ENCODE measurements around the gene ATP11A. TPM values are rescaled to one million over a fixed set of nuclear protein-coding genes. Genes with fewer than 3 reads are reported as not detected.

The ATP11A gene
- total and polyA plus RNA-seq, 9 of the 15 experiments (the other 6 are each of a cell fraction or from before 2014, with no cell fraction given), result 0.38 to 34.2 (median 4.2) TPM

DNA sequence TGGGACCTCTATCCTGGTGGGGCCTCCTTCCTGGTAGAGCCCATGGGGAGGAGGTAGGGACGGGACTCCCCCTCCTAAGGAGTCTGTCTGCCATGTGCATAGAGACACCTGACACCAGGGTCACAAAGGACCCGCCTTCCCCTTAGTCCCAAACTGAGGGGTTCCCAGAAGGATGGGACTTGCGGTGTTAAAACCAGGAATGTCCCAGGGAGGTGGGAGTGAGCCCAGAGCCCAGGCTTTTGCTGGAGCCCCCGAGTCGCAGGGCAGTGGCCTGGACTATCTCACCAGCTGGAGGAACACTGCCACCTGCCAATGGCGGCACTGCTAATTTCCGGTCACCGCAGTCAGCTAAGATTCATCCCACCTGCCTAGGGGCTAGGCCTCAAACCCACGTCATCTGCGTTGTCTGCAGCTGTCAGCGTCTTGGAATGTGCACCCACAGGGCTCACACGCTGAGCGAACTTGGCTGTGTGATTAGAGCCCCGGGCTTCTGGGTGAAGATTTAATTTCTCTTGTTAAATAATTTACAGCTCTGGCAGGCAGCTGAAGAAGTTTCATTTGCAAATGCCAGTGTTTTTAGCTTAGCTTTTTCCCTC, 31.9 kb upstream of the ATP11A start:
- CTCF ChIA-PET (ENCODE audit: low intra/inter-chr PET ratio), result no interaction called here
- no peak for ATAC-seq

DNA sequence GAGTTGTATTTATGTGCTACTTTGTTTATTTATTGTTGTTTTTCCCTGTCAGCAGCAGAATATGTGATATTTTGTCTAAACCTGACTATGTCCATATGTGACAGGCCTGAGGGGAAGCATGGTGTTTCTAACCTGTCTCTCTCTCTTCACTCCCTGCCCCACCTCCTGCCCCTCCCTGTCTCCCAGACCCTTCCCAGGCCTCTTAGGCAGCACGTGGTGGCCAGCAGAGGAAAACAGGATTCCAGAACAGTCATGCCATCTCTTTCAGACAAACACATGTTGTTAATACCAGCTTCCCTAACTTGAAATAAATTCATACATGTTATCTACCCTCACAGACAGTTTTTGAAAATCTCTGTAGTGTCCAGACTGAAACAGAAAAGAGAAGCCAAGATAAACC, 31.0 kb upstream of the ATP11A start:
- Histone ChIP-seq H3K4me3 (no peak overlapping the region), H3K9me3 (replicated peaks; ENCODE audit: control insufficient read depth, insufficient read depth, low read depth, low read length) (no peaks in the 10 kb centered on the region), H3K4me2 (ENCODE audit: insufficient read depth, low read length) (no peak overlapping the region), H3K9me1 (ENCODE audit: control insufficient read depth, insufficient read depth, low read length) (no peaks in the 10 kb centered on the region), H3K9ac (ENCODE audit: insufficient read depth in 1 of 2, low read depth in 2 of 2, low read length in 2 of 2) (no peak overlapping the region), H3K4me1 (replicated peaks in 1 of 2; ENCODE audit: control insufficient read depth in 2 of 2, insufficient read depth in 2 of 2, low read length in 2 of 2) (no peaks in the 10 kb centered on the region), H3K27me3 (ENCODE audit: control insufficient read depth in 2 of 2, insufficient read depth in 2 of 2, low read length in 2 of 2) (peaks cover 3 to 5% of the 10 kb centered on the region in 2 experiments; a peak in 2 of 5 replicates), H4K20me1 (replicated peaks; ENCODE audit: control insufficient read depth, insufficient read depth, low read length) (no peaks in the 10 kb centered on the region), H2AFZ (ENCODE audit: low read depth, low read length) (peak overlapping the region; percentile 40; the same call in 1 of the 2 replicates), H3K36me3 (ENCODE audit: control insufficient read depth, insufficient read depth, low read length) (no peaks in the 10 kb centered on the region), H3K27ac (ENCODE audit: extremely low read depth, low read depth, low read length) (no peak overlapping the region), H3K79me2 (ENCODE audit: control insufficient read depth, insufficient read depth, low read length) (no peaks in the 10 kb centered on the region)
- ATAC-seq (no peak), FAIRE-seq (no peak), DNase-seq (ENCODE audit: extremely low read depth in 1 of 4, low spot score in 3 of 4) (no peak)
- in situ Hi-C loops (cut with MboI) (no loop called here), intact Hi-C loops (cut with micrococcal nuclease) (no loop called here)
- POLR2A ChIA-PET, result no interaction called here
- CTCF ChIA-PET (ENCODE audit: low intra/inter-chr PET ratio), result no interaction called here
- BruUV-seq (replicated peaks), result no TSS peak
- 0% methylated on average over 1 of the region's 1 CpG for WGBS (ENCODE audit: insufficient coverage, low coverage, missing lambda C conversion rate)
- TF ChIP-seq KLF6 (CRISPR knock-in tag; IDR thresholded peaks at IDR 0.05; ENCODE audit: borderline replicate concordance), result no peak
- TF ChIP-seq FOXJ2 (tag; IDR thresholded peaks at IDR 0.05), result no peak
- no peak for TF ChIP-seq COPS2 (conservative IDR thresholded peaks at IDR 0.05)
- TF ChIP-seq, protein P1, sequence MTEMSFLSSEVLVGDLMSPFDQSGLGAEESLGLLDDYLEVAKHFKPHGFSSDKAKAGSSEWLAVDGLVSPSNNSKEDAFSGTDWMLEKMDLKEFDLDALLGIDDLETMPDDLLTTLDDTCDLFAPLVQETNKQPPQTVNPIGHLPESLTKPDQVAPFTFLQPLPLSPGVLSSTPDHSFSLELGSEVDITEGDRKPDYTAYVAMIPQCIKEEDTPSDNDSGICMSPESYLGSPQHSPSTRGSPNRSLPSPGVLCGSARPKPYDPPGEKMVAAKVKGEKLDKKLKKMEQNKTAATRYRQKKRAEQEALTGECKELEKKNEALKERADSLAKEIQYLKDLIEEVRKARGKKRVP (CRISPR knock-in tag; IDR thresholded peaks at IDR 0.05), result no peak
- TF ChIP-seq ZFP1 (CRISPR knock-in tag; IDR thresholded peaks at IDR 0.05), result no peak
- TF ChIP-seq, protein P2, sequence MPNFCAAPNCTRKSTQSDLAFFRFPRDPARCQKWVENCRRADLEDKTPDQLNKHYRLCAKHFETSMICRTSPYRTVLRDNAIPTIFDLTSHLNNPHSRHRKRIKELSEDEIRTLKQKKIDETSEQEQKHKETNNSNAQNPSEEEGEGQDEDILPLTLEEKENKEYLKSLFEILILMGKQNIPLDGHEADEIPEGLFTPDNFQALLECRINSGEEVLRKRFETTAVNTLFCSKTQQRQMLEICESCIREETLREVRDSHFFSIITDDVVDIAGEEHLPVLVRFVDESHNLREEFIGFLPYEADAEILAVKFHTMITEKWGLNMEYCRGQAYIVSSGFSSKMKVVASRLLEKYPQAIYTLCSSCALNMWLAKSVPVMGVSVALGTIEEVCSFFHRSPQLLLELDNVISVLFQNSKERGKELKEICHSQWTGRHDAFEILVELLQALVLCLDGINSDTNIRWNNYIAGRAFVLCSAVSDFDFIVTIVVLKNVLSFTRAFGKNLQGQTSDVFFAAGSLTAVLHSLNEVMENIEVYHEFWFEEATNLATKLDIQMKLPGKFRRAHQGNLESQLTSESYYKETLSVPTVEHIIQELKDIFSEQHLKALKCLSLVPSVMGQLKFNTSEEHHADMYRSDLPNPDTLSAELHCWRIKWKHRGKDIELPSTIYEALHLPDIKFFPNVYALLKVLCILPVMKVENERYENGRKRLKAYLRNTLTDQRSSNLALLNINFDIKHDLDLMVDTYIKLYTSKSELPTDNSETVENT (CRISPR knock-in tag; IDR thresholded peaks at IDR 0.05), result no peak
- no peak for TF ChIP-seq EZH2 (IDR thresholded peaks at IDR 0.05; ENCODE audit: borderline replicate concordance, low read depth, low read length)
- no peak for TF ChIP-seq ZFX (CRISPR knock-in tag; IDR thresholded peaks at IDR 0.05)

More for the DNA sequence above, 31.9 kb upstream of the ATP11A start:
- Histone ChIP-seq H3K27me3 (ENCODE audit: control insufficient read depth in 2 of 2, insufficient read depth in 2 of 2, low read length in 2 of 2) (peaks cover 3 to 5% of the 10 kb centered on the region in 2 experiments; a peak in 2 of 5 replicates), H3K4me2 (ENCODE audit: insufficient read depth, low read length) (no peak overlapping the region), H2AFZ (ENCODE audit: low read depth, low read length) (no peak overlapping the region), H3K36me3 (ENCODE audit: control insufficient read depth, insufficient read depth, low read length) (no peaks in the 10 kb centered on the region), H3K9me1 (ENCODE audit: control insufficient read depth, insufficient read depth, low read length) (no peaks in the 10 kb centered on the region), H3K27ac (ENCODE audit: extremely low read depth, low read depth, low read length) (no peak overlapping the region), H3K4me1 (replicated peaks in 1 of 2; ENCODE audit: control insufficient read depth in 2 of 2, insufficient read depth in 2 of 2, low read length in 2 of 2) (no peaks in the 10 kb centered on the region), H3K9me3 (replicated peaks; ENCODE audit: control insufficient read depth, insufficient read depth, low read depth, low read length) (no peaks in the 10 kb centered on the region), H3K79me2 (ENCODE audit: control insufficient read depth, insufficient read depth, low read length) (no peaks in the 10 kb centered on the region), H3K4me3 (no peak overlapping the region), H4K20me1 (replicated peaks; ENCODE audit: control insufficient read depth, insufficient read depth, low read length) (no peaks in the 10 kb centered on the region), H3K9ac (ENCODE audit: insufficient read depth in 1 of 2, low read depth in 2 of 2, low read length in 2 of 2) (no peak overlapping the region)
- no peak for DNase-seq (ENCODE audit: extremely low read depth in 1 of 4, low spot score in 3 of 4)
- POLR2A ChIA-PET, result interaction anchor here (0.6 kb wide), 1 partner anchor 11 kb away, joined by 3 read pairs; no protein-coding TSS in a partner anchor
- no TSS peak for BruUV-seq (replicated peaks)
- TF ChIP-seq PHB2 (IDR thresholded peaks at IDR 0.05; ENCODE audit: low read depth) (no peak), GTF2A2 (tag; IDR thresholded peaks at IDR 0.05) (no peak), ZSCAN29 (IDR thresholded peaks at IDR 0.05) (no peak), ZNF444 (CRISPR knock-in tag; IDR thresholded peaks at IDR 0.05) (no peak), FOXP1 (CRISPR knock-in tag; IDR thresholded peaks at IDR 0.05) (no peak), POLR3A (IDR thresholded peaks at IDR 0.05; ENCODE audit: borderline replicate concordance, extremely low read depth, insufficient read depth, insufficient read length) (no peak), PRMT5 (CRISPR knock-in tag; IDR thresholded peaks at IDR 0.05) (no peak), ZZZ3 (IDR thresholded peaks at IDR 0.05) (no peak), TAF7 (tag; IDR thresholded peaks at IDR 0.05) (no peak), KDM5B (IDR thresholded peaks at IDR 0.05; ENCODE audit: insufficient replicate concordance, low read depth, low read length) (no peak), CREBBP (IDR thresholded peaks at IDR 0.05; ENCODE audit: low read depth, low read length) (no peak), DIDO1 (tag; IDR thresholded peaks at IDR 0.05; ENCODE audit: low read depth) (no peak), BDP1 (IDR thresholded peaks at IDR 0.05; ENCODE audit: insufficient read depth, insufficient read length) (no peak), ZNF184 (CRISPR knock-in tag; IDR thresholded peaks at IDR 0.05) (no peak), HNRNPK (IDR thresholded peaks at IDR 0.05; ENCODE audit: low read depth, low read length, poor library complexity, severe bottlenecking) (no peak)
- intact Hi-C loops (cut with micrococcal nuclease), result no loop called here
- 73% methylated on average over 7 of the region's 14 CpGs for WGBS (ENCODE audit: insufficient coverage, low coverage, missing lambda C conversion rate)
- in situ Hi-C loops (cut with MboI), result no loop called here
- FAIRE-seq, result no peak
